Occipital lobe (tissue), 2 donors: ENCODE data around the gene SPDYE4. TPM values are rescaled to one million over a fixed set of nuclear protein-coding genes. Genes with fewer than 3 reads are reported as not detected.

Experiments used
- DNase-seq: peaks from one replicate; lab custom pipeline; 2025; lab: John Stamatoyannopoulos, UW
- total RNA-seq: library from RNA; depleted of rRNA; stranded (reverse); fragments of >200 nt; gene quantifications from one replicate; pipeline ENCODE4 v1.2.3, GENCODE V29; 2014

SPDYE4 gene
- total RNA-seq, 1 donor from 2014 or later: not detected

- DNase-seq: no peak
Measured at GRCh38 chr17:8741366-8741765, 17.0 kb downstream of the SPDYE4 start.

- DNase-seq: no peak
Measured at GRCh38 chr17:8740486-8740885, 17.9 kb downstream of the SPDYE4 start.

DNA sequence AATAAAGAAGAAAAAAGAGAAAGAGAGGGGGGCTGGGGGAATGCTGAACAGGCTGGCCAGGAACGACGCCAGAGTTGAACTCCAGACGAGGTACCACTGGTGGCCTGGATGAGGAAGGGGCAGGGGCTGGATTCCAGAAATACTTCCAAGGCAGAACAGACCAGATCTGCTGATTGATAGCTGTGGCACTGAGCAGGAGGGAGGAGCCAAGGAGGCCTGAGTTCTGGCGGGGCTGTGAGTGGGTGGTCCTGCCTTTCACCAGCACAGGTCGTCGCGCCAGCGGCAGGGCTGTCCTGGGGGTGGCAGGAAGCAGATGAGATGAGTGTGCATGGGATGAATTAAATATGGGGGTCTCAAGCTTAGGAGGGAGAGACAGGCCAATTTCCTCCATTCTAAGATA, 19.2 kb downstream of the SPDYE4 start:
- DNase-seq: no peak

DNA sequence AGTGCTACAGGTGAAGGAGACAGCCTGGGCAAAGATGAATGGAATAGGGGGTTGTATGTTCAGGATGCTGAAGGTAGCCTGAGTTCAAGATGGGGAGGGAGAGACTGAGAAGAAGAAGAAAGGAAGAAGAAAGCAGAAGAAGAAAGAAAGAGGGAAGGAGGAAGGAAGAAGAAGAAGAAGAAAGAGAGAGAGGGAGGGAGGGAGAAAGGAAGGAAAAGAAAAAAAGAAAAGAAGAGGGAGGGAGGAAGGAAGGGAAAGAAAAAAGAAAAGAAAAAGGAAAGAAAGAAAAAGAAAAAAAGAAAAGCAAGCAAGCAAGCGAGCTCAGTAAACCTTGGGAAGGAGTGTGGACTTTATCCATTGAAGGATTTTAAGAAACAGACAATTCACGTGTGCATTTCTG, 21.6 kb downstream of the SPDYE4 start:
- no peak for DNase-seq

DNA sequence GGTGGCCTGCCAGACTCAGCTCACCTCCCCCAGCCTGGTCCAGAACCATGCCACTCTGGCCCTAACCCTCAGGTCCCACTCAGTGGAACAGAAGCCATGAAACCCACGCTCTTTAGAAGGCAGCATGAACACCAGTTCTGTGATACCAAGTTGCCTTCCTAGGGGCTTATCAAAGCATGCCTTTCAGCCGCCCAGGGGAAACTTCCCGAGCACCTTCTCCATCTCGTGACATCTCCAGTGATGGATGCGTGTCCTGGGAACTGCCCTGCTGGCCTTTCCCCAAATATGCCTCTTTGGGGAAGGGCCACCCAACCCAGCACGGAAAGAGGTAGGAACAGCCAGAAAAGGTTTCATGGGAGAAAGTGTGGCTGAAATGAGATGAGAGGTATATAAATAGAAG, 22.0 kb downstream of the SPDYE4 start:
- DNase-seq: no peak

GRCh38 chr17:8735336-8735939, 22.9 kb downstream of the SPDYE4 start:
- no peak for DNase-seq

- DNase-seq: no peak
Measured at GRCh38 chr17:8734876-8735275, 23.5 kb downstream of the SPDYE4 start.

DNA sequence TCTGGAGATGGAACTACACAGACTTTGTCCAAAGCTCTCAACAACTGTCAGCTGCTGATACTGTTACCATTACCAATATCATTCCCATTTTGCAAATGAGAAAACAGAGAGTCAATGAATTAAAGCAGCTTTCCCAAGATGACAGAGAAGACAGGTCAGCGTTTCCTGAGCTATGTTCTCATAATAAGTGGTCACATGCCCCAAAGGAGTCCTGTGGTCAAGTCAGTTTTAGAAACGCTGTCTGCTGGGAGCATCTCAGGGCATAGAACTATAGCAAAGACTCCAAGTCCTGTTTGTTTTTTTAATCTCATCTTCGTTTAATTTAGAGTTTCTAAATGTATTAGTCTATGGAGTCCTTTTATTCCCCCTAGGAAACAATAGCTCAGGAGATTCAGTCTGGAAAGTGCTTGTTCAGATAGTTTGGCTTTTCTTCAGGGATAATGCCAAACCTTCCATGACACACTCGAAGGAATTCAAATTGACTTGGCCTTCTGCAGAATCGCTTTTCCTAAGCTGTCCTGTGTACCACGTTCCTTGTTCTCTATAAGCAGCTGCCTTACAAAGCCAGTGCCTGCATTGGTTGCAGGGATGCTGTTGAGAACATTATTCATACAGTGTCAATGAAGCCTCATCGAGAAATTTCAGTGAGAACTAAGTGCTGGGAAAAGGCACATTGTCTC, 25.8 kb downstream of the SPDYE4 start:
- no peak for DNase-seq

DNA sequence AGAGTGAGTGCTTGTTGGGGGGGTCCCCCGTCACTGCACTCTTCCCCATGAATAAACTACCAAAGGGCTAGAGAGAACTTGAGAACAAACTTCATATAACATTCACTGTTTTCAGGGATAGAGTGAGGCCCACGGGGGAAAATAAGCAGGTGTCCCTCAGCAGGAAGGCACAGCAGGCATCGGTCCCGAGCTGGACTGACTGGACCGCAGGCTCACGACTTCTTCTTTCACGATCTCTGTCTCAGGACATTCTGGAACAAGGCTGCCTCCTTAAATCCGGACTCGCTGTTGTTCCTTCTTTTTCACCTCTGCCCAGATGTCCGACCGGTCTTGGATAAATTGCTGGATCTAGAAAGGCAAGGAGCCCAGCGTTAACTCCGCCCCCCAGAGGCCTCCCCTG, 28.5 kb downstream of the SPDYE4 start:
- no peak for DNase-seq

GRCh38 chr17:8729421-8729820, 28.9 kb downstream of the SPDYE4 start:
- no peak for DNase-seq

DNA sequence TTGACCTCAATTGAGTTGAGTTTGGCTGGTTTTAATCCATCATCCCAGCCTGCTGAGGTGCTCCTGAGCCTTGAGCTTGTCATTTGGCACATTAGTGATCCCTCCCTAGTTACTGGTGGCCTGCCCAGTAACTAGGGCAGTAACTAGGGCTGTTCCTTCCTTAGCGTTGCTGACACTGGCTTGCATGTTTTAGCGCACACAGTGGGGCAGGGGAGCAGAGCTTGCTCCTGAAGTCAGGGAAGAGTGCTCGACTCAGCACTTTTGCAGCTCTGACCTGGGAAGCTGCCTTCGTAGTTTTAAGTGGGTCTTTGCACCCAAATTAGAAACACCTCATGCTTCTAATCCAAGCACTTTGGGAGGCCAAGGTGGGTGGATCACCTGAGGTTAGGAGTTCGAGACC, 29.4 kb downstream of the SPDYE4 start:
- no peak for DNase-seq

- DNase-seq: no peak
Measured at GRCh38 chr17:8728251-8728938, 30.0 kb downstream of the SPDYE4 start.

GRCh38 chr17:8726941-8727555, 31.3 kb downstream of the SPDYE4 start:
- no peak for DNase-seq

GRCh38 chr17:8725881-8726876, 32.2 kb downstream of the SPDYE4 start:
- DNase-seq: no peak

DNA sequence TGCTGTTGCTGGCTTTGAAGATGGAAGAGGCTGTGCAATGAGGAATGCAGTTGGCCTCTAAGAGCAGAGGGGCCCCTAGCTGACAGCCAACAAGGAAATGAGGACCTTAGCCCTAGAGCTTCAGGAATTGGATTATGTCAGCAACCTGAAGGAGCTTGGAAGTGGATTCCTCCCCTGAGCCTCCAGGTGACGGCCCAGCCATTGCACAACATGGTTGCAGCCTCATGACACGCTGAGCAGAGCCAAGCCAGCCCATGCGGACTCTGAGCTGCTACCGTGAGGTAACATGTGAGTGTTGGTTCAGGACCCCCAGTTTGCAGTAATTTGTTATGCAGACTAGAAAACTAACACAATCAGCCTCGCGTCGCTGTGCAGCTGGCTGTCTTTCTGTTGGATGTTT, 33.9 kb downstream of the SPDYE4 start:
- no peak for DNase-seq

GRCh38 chr17:8720596-8720995, 37.8 kb downstream of the SPDYE4 start:
- DNase-seq: no peak

GRCh38 chr17:8719291-8720246, 38.8 kb downstream of the SPDYE4 start:
- no peak for DNase-seq

GRCh38 chr17:8718001-8718563, 40.3 kb downstream of the SPDYE4 start:
- no peak for DNase-seq

DNA sequence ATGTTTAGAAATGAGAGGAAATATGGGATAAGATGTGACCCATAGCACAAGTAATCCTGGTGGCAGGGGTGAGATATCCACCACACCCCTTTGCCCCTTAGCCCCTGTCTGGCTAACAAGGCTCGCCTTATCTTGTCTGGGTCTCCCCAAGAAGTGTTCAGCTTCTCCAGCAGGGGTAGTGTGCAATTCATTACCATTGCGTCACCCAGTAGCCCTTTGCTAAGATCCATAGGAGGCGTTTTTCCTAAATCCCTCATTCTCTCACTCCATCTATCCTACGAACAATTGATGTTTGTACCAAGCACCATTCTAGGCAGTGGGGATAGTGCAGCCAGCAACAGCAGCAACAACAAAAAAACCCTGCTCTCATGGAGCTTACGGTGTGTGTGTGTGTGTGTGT, 44.5 kb downstream of the SPDYE4 start:
- DNase-seq: no peak

DNA sequence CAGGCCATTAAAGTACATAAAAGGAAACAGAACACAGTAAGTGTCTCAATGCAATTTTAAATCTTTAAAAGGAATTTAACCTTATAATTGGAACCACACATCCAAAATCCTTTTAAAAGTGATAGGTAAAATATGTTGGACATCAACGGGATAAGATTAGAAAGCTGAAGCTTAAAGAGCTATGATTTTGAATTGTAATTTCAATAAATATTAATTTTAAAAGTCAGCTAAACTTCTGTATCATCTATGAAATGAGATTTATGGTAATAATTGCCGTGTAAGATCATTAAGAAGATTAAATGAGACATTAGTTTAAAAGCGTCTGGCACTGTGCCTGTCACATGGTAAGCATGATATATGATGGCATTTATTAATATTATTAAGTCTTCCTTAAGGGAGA, 45.0 kb downstream of the SPDYE4 start:
- no peak for DNase-seq
